Muscle of back (tissue), 11 donors: ENCODE measurements around the gene BARX2. TPM values are rescaled to one million over a fixed set of nuclear protein-coding genes. Genes with fewer than 3 reads are reported as not detected.

ENCODE experiments used
- DNase-seq, 3 donors: peaks; one replicate each; pipeline versions ENCODE4 v3.0.0 to v3.0.0-alpha.2; 2013
- polyA plus RNA-seq, 10 donors: library from polyadenylated mRNA; unstranded; fragments of 120-200 nt; gene quantifications; one replicate each; pipeline ENCODE4 v1.2.1, GENCODE V29; 2013; ENCODE audit not compliant: insufficient read length in 10 of 10

BARX2 gene
- polyA plus RNA-seq, 10 donors = 0.12 to 15.2 (median 1.2) TPM

GRCh38 chr11:129490004-129490403 lies 114.4 kb downstream of the BARX2 start:
- no peak for DNase-seq

- DNase-seq = no peak
Observed at GRCh38 chr11:129493746-129494145, 118.1 kb downstream of the BARX2 start.

Other genes starting within 250 kb of the BARX2 start
- gene ARHGAP32, start 183.5 kb upstream of the BARX2 start, polyA plus RNA-seq = 10 to 100 TPM in 6 of 10 donors, 1 to 10 TPM in 4; 8.1 to 16.6 (median 12.8) TPM